HEK293 (cell line): Measurements from ENCODE around the gene MALRD1.

ENCODE experiments used
- CTCF ChIA-PET: fragments of 350-600 bp; formaldehyde crosslinking; extraction: SDS; loops from one replicate; lab custom pipeline; 2021; ENCODE audit warnings: antibody characterized with exemption; lab: Yijun Ruan, JAX
- POLR2A ChIA-PET: fragments of 300-600 bp; formaldehyde crosslinking; extraction: SDS; loops from one replicate; lab custom pipeline; 2020; ENCODE audit warnings: antibody characterized with exemption, inconsistent platforms; lab: Yijun Ruan, JAX
- H3K27ac ChIP-seq: fragments of 200-500 bp; sonication (Bioruptor generic); 2 replicates; pipeline ENCODE4 v1.5.1; 2014; ENCODE audit warnings: low read depth, low read length, control low read depth, inconsistent platforms; ENCODE audit errors: extremely low read depth
- H3K36me3 ChIP-seq, 2 experiments: fragments of 200-500 bp in 1 of 2; sonication (Bioruptor generic) in 1 of 2; 1 replicate in 1 of 2; 2 replicates in 1 of 2; pipeline ENCODE4 v1.5.1; 2014 to 2017; ENCODE audit warnings: inconsistent platforms in 2 of 2, low read length in 2 of 2; ENCODE audit not compliant: control insufficient read depth in 2 of 2, insufficient read depth in 1 of 2
- H3K4me1 ChIP-seq: fragments of 200-500 bp; sonication (Bioruptor generic); 2 replicates; pipeline ENCODE4 v1.5.1; 2014; ENCODE audit warnings: mild to moderate bottlenecking, low read length, inconsistent platforms; ENCODE audit not compliant: control insufficient read depth, insufficient read depth
- H3K4me3 ChIP-seq: 2 replicates; pipeline ENCODE4 v1.5.1; 2011; ENCODE audit warnings: low read depth, mild to moderate bottlenecking, control low read depth, low read length, moderate library complexity
- H3K9me3 ChIP-seq: fragments of 200-500 bp; sonication (Bioruptor generic); 2 replicates; pipeline ENCODE4 v1.5.1; 2014; ENCODE audit warnings: low read depth, low read length, inconsistent platforms; ENCODE audit not compliant: control insufficient read depth, insufficient read depth
- FEZF1 ChIP-seq: fragments of 450-650 bp; formaldehyde crosslinking; IDR thresholded peaks from 2 replicates; pipeline ENCODE4 v1.5.1; 2016; ENCODE audit warnings: missing biosample characterization, missing genetic modification characterization
- TRIM28 ChIP-seq: IDR thresholded peaks from 2 replicates; pipeline ENCODE4 v1.6.1; 2011; ENCODE audit warnings: low read length, control low read depth, borderline replicate concordance
- WT1 ChIP-seq: fragments of 450-650 bp; formaldehyde crosslinking; IDR thresholded peaks from 2 replicates; pipeline ENCODE4 v1.5.1; 2016; ENCODE audit warnings: missing biosample characterization, missing genetic modification characterization
- ZBTB48 ChIP-seq: fragments of 450-650 bp; formaldehyde crosslinking; IDR thresholded peaks from 2 replicates; pipeline ENCODE4 v1.5.1; 2016; ENCODE audit warnings: missing biosample characterization, missing genetic modification characterization
- ZFP41 ChIP-seq: fragments of 450-650 bp; formaldehyde crosslinking; IDR thresholded peaks from 2 replicates; pipeline ENCODE4 v1.5.1; 2016; ENCODE audit warnings: missing biosample characterization, missing genetic modification characterization, borderline replicate concordance
- ZNF16 ChIP-seq: fragments of 450-650 bp; formaldehyde crosslinking; IDR thresholded peaks from 2 replicates; pipeline ENCODE4 v1.5.1; 2016; ENCODE audit warnings: low read depth, missing biosample characterization, missing genetic modification characterization
- ZNF184 ChIP-seq: fragments of 450-650 bp; IDR thresholded peaks from 2 replicates; pipeline ENCODE4 v1.5.1; 2018; ENCODE audit warnings: missing biosample characterization, mild to moderate bottlenecking, missing genetic modification characterization
- ZNF214 ChIP-seq: fragments of 450-650 bp; formaldehyde crosslinking; IDR thresholded peaks from 2 replicates; pipeline ENCODE4 v1.5.1; 2017; ENCODE audit warnings: missing biosample characterization, mild to moderate bottlenecking, missing genetic modification characterization, borderline replicate concordance
- ZNF292 ChIP-seq: fragments of 450-650 bp; formaldehyde crosslinking; IDR thresholded peaks from 2 replicates; pipeline ENCODE4 v1.5.1; 2016; ENCODE audit warnings: low read depth, missing biosample characterization, missing genetic modification characterization, borderline replicate concordance
- ZNF501 ChIP-seq: fragments of 450-650 bp; formaldehyde crosslinking; IDR thresholded peaks from 2 replicates; pipeline ENCODE4 v1.5.1; 2016; ENCODE audit warnings: missing biosample characterization, missing genetic modification characterization
- ZNF529 ChIP-seq: fragments of 450-650 bp; formaldehyde crosslinking; IDR thresholded peaks from 2 replicates; pipeline ENCODE4 v1.5.1; 2017; ENCODE audit warnings: missing genetic modification characterization, missing biosample characterization; ENCODE audit not compliant: insufficient replicate concordance
- ZNF571 ChIP-seq: fragments of 450-650 bp; formaldehyde crosslinking; IDR thresholded peaks from 2 replicates; pipeline ENCODE4 v1.5.0; 2017; ENCODE audit warnings: missing biosample characterization, missing genetic modification characterization
- ZNF830 ChIP-seq: fragments of 450-650 bp; IDR thresholded peaks from 2 replicates; pipeline ENCODE4 v1.5.0; 2018; ENCODE audit warnings: missing biosample characterization, missing genetic modification characterization, low read depth, mild to moderate bottlenecking, moderate library complexity
- ZNF837 ChIP-seq: fragments of 450-650 bp; formaldehyde crosslinking; IDR thresholded peaks from 2 replicates; pipeline ENCODE4 v1.5.1; 2016; ENCODE audit warnings: missing biosample characterization, missing genetic modification characterization
- ZSCAN16 ChIP-seq: fragments of 450-650 bp; formaldehyde crosslinking; IDR thresholded peaks from 2 replicates; pipeline ENCODE4 v1.5.1; 2016; ENCODE audit warnings: missing biosample characterization, missing genetic modification characterization
- ZSCAN23 ChIP-seq: fragments of 450-650 bp; formaldehyde crosslinking; IDR thresholded peaks from 2 replicates; pipeline ENCODE4 v1.5.1; 2016; ENCODE audit warnings: missing biosample characterization, missing genetic modification characterization
- TF ChIP-seq, protein P1 (sequence below): fragments of 450-650 bp; formaldehyde crosslinking; IDR thresholded peaks from 2 replicates; pipeline ENCODE4 v1.5.1; 2016; ENCODE audit warnings: missing biosample characterization, missing genetic modification characterization, borderline replicate concordance
- TF ChIP-seq, protein P2 (sequence below): fragments of 450-650 bp; formaldehyde crosslinking; IDR thresholded peaks from 2 replicates; pipeline ENCODE4 v1.5.1; 2016; ENCODE audit warnings: missing biosample characterization, missing genetic modification characterization
- TF ChIP-seq, protein P3 (sequence below): fragments of 450-650 bp; formaldehyde crosslinking; IDR thresholded peaks from 2 replicates; pipeline ENCODE4 v1.5.1; 2016; ENCODE audit warnings: missing biosample characterization, missing genetic modification characterization
- TF ChIP-seq, protein P4 (sequence below): fragments of 450-650 bp; formaldehyde crosslinking; IDR thresholded peaks from 2 replicates; pipeline ENCODE4 v1.5.0; 2017; ENCODE audit warnings: missing biosample characterization, missing genetic modification characterization, borderline replicate concordance

Gene MALRD1

DNA sequence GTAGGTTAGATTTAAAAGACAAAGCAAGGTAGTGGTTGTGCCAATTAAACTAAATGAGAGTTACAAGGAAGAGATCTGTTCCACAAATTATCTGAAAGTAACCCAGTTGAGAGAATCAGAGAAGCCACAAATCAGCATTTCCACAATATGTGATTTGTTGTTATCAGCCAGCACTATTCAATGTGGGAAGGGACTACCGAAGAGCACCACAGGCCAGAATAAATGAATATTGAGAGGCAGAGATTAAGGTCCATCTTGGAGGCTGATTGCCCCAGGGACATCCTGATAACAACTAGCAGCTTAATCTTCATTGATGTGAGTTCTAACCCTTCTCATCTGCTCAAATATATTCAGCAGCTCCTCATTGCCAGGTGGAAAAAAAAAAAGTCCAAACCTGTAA lies 367.6 kb downstream of the MALRD1 start:
- Histone ChIP-seq H3K9me3 (no peaks in the 10 kb centered on the region), H3K4me1 (no peaks in the 10 kb centered on the region), H3K27ac (no peak overlapping the region), H3K4me3 (no peak overlapping the region), H3K36me3 (no peaks in the 10 kb centered on the region)
- no peak for TF ChIP-seq ZNF830 (tag by site-specific recombination)
- TF ChIP-seq, protein P1, sequence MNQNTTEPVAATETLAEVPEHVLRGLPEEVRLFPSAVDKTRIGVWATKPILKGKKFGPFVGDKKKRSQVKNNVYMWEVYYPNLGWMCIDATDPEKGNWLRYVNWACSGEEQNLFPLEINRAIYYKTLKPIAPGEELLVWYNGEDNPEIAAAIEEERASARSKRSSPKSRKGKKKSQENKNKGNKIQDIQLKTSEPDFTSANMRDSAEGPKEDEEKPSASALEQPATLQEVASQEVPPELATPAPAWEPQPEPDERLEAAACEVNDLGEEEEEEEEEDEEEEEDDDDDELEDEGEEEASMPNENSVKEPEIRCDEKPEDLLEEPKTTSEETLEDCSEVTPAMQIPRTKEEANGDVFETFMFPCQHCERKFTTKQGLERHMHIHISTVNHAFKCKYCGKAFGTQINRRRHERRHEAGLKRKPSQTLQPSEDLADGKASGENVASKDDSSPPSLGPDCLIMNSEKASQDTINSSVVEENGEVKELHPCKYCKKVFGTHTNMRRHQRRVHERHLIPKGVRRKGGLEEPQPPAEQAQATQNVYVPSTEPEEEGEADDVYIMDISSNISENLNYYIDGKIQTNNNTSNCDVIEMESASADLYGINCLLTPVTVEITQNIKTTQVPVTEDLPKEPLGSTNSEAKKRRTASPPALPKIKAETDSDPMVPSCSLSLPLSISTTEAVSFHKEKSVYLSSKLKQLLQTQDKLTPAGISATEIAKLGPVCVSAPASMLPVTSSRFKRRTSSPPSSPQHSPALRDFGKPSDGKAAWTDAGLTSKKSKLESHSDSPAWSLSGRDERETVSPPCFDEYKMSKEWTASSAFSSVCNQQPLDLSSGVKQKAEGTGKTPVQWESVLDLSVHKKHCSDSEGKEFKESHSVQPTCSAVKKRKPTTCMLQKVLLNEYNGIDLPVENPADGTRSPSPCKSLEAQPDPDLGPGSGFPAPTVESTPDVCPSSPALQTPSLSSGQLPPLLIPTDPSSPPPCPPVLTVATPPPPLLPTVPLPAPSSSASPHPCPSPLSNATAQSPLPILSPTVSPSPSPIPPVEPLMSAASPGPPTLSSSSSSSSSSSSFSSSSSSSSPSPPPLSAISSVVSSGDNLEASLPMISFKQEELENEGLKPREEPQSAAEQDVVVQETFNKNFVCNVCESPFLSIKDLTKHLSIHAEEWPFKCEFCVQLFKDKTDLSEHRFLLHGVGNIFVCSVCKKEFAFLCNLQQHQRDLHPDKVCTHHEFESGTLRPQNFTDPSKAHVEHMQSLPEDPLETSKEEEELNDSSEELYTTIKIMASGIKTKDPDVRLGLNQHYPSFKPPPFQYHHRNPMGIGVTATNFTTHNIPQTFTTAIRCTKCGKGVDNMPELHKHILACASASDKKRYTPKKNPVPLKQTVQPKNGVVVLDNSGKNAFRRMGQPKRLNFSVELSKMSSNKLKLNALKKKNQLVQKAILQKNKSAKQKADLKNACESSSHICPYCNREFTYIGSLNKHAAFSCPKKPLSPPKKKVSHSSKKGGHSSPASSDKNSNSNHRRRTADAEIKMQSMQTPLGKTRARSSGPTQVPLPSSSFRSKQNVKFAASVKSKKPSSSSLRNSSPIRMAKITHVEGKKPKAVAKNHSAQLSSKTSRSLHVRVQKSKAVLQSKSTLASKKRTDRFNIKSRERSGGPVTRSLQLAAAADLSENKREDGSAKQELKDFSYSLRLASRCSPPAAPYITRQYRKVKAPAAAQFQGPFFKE = no peak
- no peak for TF ChIP-seq ZNF501 (tag by site-specific recombination)
- TF ChIP-seq FEZF1 (tag by site-specific recombination) = no peak
- no peak for TF ChIP-seq ZNF837
- TF ChIP-seq ZSCAN23 (tag by site-specific recombination) = no peak
- CTCF ChIA-PET = interaction anchor here (0.6 kb wide), 1 partner anchor 210 kb away, joined by 7 read pairs; no protein-coding TSS in a partner anchor
- POLR2A ChIA-PET = no interaction called here

DNA sequence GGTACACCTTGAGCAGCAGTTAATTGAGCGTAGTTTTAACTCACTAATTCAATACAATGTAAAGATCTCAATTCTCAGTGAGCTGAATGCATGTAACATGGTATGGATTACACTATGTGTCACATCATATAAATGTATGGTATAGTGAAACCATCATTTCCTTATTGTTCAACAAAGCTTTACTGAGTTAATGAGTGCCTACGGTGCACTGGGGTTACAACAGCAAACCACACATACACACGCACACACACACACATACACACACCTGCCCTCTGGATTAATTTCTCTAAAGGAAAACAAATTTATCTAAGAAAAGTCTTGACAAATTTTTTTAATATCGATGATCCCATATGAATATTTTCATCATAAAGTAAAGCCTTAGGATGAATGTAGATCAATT lies 369.1 kb downstream of the MALRD1 start:
- no peak overlapping the region for H3K4me3 ChIP-seq
- no peak overlapping the region for H3K27ac ChIP-seq
- H3K36me3 ChIP-seq = no peaks in the 10 kb centered on the region
- no peaks in the 10 kb centered on the region for H3K4me1 ChIP-seq
- POLR2A ChIA-PET = no interaction called here
- no peaks in the 10 kb centered on the region for H3K9me3 ChIP-seq
- no peak for TF ChIP-seq ZNF571
- TF ChIP-seq ZNF292 (tag by site-specific recombination) = no peak
- TF ChIP-seq, protein P2, sequence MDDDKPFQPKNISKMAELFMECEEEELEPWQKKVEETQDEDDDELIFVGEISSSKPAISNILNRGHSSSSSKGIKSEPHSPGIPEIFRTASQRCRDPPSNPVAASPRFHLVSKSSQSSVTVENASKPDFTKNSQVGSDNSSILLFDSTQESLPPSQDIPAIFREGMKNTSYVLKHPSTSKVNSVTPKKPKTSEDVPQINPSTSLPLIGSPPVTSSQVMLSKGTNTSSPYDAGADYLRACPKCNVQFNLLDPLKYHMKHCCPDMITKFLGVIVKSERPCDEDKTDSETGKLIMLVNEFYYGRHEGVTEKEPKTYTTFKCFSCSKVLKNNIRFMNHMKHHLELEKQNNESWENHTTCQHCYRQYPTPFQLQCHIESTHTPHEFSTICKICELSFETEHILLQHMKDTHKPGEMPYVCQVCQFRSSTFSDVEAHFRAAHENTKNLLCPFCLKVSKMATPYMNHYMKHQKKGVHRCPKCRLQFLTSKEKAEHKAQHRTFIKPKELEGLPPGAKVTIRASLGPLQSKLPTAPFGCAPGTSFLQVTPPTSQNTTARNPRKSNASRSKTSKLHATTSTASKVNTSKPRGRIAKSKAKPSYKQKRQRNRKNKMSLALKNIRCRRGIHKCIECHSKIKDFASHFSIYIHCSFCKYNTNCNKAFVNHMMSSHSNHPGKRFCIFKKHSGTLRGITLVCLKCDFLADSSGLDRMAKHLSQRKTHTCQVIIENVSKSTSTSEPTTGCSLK = no peak
- TF ChIP-seq ZFP41 (tag by site-specific recombination) = no peak
- TF ChIP-seq ZNF214 (tag by site-specific recombination) = no peak
- TF ChIP-seq ZNF184 = no peak
- CTCF ChIA-PET = no interaction called here

DNA sequence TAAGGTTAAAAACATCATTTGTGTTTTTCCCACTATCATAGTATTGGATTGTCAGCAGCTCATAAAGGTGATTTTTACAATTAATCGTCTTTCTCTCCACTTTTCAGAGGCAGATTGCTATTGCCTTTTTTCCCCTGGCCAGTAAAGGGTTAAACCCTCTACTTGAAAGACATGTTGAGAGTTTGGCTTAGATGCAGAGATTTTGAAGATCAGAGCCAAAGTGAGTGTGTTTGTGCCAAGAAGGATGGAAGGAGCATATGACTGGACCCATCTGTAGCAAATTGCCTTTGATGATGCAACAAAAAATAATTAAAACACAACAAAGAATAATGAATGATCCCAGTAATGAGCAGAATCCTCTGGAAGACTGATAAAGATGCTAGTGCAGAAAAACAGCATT lies 373.1 kb downstream of the MALRD1 start:
- Histone ChIP-seq H3K4me3 (no peak overlapping the region), H3K4me1 (no peaks in the 10 kb centered on the region), H3K27ac (no peak overlapping the region), H3K36me3 (no peaks in the 10 kb centered on the region), H3K9me3 (no peaks in the 10 kb centered on the region)
- POLR2A ChIA-PET = no interaction called here
- CTCF ChIA-PET = no interaction called here
- TF ChIP-seq, protein P3, sequence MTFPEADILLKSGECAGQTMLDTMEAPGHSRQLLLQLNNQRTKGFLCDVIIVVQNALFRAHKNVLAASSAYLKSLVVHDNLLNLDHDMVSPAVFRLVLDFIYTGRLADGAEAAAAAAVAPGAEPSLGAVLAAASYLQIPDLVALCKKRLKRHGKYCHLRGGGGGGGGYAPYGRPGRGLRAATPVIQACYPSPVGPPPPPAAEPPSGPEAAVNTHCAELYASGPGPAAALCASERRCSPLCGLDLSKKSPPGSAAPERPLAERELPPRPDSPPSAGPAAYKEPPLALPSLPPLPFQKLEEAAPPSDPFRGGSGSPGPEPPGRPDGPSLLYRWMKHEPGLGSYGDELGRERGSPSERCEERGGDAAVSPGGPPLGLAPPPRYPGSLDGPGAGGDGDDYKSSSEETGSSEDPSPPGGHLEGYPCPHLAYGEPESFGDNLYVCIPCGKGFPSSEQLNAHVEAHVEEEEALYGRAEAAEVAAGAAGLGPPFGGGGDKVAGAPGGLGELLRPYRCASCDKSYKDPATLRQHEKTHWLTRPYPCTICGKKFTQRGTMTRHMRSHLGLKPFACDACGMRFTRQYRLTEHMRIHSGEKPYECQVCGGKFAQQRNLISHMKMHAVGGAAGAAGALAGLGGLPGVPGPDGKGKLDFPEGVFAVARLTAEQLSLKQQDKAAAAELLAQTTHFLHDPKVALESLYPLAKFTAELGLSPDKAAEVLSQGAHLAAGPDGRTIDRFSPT (tag by site-specific recombination) = no peak
- TF ChIP-seq, protein P4, sequence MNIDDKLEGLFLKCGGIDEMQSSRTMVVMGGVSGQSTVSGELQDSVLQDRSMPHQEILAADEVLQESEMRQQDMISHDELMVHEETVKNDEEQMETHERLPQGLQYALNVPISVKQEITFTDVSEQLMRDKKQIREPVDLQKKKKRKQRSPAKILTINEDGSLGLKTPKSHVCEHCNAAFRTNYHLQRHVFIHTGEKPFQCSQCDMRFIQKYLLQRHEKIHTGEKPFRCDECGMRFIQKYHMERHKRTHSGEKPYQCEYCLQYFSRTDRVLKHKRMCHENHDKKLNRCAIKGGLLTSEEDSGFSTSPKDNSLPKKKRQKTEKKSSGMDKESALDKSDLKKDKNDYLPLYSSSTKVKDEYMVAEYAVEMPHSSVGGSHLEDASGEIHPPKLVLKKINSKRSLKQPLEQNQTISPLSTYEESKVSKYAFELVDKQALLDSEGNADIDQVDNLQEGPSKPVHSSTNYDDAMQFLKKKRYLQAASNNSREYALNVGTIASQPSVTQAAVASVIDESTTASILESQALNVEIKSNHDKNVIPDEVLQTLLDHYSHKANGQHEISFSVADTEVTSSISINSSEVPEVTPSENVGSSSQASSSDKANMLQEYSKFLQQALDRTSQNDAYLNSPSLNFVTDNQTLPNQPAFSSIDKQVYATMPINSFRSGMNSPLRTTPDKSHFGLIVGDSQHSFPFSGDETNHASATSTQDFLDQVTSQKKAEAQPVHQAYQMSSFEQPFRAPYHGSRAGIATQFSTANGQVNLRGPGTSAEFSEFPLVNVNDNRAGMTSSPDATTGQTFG (tag by site-specific recombination) = no peak
- TF ChIP-seq WT1 (tag by site-specific recombination) (no peak), ZBTB48 (tag by site-specific recombination) (no peak), ZNF529 (tag by site-specific recombination) (no peak), ZSCAN16 (no peak), ZNF16 (tag by site-specific recombination) (no peak), TRIM28 (no peak)
